HG02571 (cell line): ENCODE data around the gene ITFG1.

ENCODE experiments used
- ATAC-seq: cut with Tn5 transposase; IDR thresholded peaks from one replicate; pipeline ENCODE4 v1.9.1; 2021; ENCODE audit warnings: mild to moderate bottlenecking, moderate library complexity; ENCODE audit not compliant: unreplicated experiment

ITFG1 gene

GRCh38 chr16:47460711-47461597, at the start of gene ITFG1, which contains the start of gene PHKB:
ITFG1 (minus strand) TSS chr16:47461063; CDS start chr16:47461045, 18 bp downstream.
PHKB (plus strand) TSS chr16:47461331; CDS start chr16:47461351, 20 bp downstream.
- peak; percentile 62 for ATAC-seq

GRCh38 chr16:47507701-47508100, 46.8 kb upstream of the ITFG1 start:
- no peak for ATAC-seq

- no peak for ATAC-seq
Observed at GRCh38 chr16:47506800-47507199, 45.9 kb upstream of the ITFG1 start.

GRCh38 chr16:47504599-47504998, 43.7 kb upstream of the ITFG1 start:
- no peak for ATAC-seq

- ATAC-seq: no peak
Observed at GRCh38 chr16:47503936-47504335, 43.1 kb upstream of the ITFG1 start.

GRCh38 chr16:47499700-47500264, 38.9 kb upstream of the ITFG1 start:
- no peak for ATAC-seq

- no peak for ATAC-seq
Observed at GRCh38 chr16:47499080-47499699, 38.3 kb upstream of the ITFG1 start.

GRCh38 chr16:47493381-47494337, 32.8 kb upstream of the ITFG1 start:
- no peak for ATAC-seq

GRCh38 chr16:47492428-47493377, 31.8 kb upstream of the ITFG1 start:
- peak; percentile 78 for ATAC-seq

- no peak for ATAC-seq
Observed at GRCh38 chr16:47492036-47492427, 31.2 kb upstream of the ITFG1 start.

- ATAC-seq: no peak
Observed at GRCh38 chr16:47490471-47490870, 29.6 kb upstream of the ITFG1 start.

- ATAC-seq: no peak
Observed at GRCh38 chr16:47488051-47488450, 27.2 kb upstream of the ITFG1 start.

- no peak for ATAC-seq
Observed at GRCh38 chr16:47486856-47487255, 26.0 kb upstream of the ITFG1 start.

- no peak for ATAC-seq
Observed at GRCh38 chr16:47483616-47484015, 22.8 kb upstream of the ITFG1 start.

- no peak for ATAC-seq
Observed at GRCh38 chr16:47481698-47482374, 21.0 kb upstream of the ITFG1 start.

- ATAC-seq: no peak
Observed at GRCh38 chr16:47480410-47480809, 19.5 kb upstream of the ITFG1 start.

- no peak for ATAC-seq
Observed at GRCh38 chr16:47477679-47478078, 16.8 kb upstream of the ITFG1 start.

- no peak for ATAC-seq
Observed at GRCh38 chr16:47476654-47477345, 15.9 kb upstream of the ITFG1 start.
